ENCODE data around the gene NOL9. TPM values are rescaled to one million over a fixed set of nuclear protein-coding genes. Genes with fewer than 3 reads are reported as not detected.

NOL9 gene
- total and polyA plus RNA-seq, 3 experiments from 2014 or later, result 18.2 to 57.8 (median 55.8) TPM

DNA sequence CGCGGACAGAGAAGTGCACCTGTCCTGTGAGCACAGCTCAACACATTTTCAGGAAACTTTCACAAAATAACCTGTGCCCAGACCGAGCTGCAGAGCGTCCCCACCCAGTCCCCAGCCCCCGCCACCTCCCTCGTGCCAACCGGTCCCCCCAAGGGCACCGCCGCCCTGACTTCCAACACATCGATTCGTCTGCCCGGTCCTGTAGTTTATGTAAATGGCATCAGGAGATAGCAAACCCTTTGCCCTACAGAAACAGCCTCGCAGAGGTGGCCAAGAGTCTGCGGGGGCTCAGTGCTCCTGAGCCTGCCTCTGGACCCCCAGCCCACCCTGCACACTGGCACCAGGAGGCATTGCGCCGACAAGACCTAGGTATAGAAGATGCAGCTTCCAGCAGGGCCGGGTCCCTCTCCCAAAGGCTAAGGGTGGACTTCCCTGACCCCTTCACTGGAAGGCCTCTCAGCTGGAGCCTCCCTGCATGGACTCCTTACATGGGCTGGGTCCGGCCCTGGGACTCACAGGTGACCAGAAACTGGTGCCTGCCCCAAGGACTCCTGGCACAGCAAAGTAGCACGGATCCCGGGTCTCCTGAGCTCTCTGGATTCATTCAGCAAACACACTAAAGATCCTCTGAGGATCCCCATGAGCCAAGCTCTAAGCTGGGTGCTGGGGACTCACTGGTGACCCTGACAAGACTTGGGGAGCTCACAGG, 56.3 kb downstream of the NOL9 start:
- DNase-seq, result no peak
- Mint-ChIP-seq H3K4me3 (peak overlapping the region; percentile 35 to 89 (median 79)), H3K4me1 (peaks cover 13 to 33% (median 16%) of the 10 kb centered on the region in 3 donors), H3K36me3 (no peaks in the 10 kb centered on the region), H3K9me3 (no peaks in the 10 kb centered on the region), H3K27me3 (peaks cover 2 to 6% of the 10 kb centered on the region in 2 donors), H3K27ac (peak overlapping the region in 5 of 8 donors; percentile 35 to 87 (median 80))
- H3K36me3 ChIP-seq (ENCODE audit: insufficient read depth, low read length), result no peaks in the 10 kb centered on the region
- no peaks in the 10 kb centered on the region for H3K9me3 ChIP-seq (ENCODE audit: low read length)
- ChIA-PET CTCF (interaction anchor here (0.9 to 2.4 kb wide), 4 partner anchors 8 to 75 kb away, joined by 3 to 14 read pairs (median 6); partner anchors contain the start of gene NOL9), POLR2A (no interaction called here)
- peaks cover 7% of the 10 kb centered on the region for H3K4me1 ChIP-seq (ENCODE audit: insufficient read depth, low read length)
- H3K4me3 ChIP-seq (ENCODE audit: low read length), result peak overlapping the region; percentile 52
- H3K27ac ChIP-seq (ENCODE audit: low read depth, low read length), result no peak overlapping the region
- peaks cover 5% of the 10 kb centered on the region for H3K27me3 ChIP-seq (ENCODE audit: insufficient read depth, low read length, poor library complexity, severe bottlenecking)

DNA sequence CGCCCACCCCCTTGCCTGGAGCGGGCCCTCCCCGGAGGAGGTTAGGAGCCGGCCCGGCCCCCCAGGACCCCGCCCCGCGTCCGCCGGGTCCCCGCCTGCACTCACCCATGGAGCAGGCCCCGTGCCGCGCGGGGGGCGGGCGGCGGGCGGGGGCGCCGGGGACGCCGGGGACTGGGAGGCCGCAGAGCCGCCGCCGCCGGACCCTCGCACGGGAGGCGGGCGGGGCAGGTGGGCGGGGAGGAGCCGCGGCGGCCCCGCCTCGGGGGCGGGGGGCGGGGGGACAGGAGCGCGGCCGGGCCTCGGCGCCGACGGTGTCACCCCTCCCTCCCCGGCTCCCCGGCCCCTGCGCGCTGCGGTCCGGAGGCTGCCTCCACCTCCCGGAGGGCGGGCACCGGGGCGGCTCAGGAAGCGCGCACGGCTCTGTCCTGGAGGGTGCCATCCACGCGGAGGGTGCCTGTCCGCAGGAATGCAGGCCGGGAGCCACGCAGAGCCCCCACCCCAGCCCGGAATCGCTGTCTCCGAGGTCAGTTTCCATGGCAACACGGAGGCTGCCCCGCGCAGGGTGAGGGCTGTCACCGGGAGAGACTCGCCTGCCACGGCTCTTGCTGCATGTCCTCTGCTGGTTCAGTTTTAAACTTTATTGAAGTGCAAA, 57.0 kb downstream of the NOL9 start:
- Histone ChIP-seq H3K36me3 (ENCODE audit: insufficient read depth, low read length) (no peaks in the 10 kb centered on the region), H3K9me3 (ENCODE audit: low read length) (no peaks in the 10 kb centered on the region), H3K4me3 (ENCODE audit: low read length) (peak overlapping the region; percentile 52), H3K4me1 (ENCODE audit: insufficient read depth, low read length) (peaks cover 8% of the 10 kb centered on the region), H3K27me3 (ENCODE audit: insufficient read depth, low read length, poor library complexity, severe bottlenecking) (peaks cover 5% of the 10 kb centered on the region), H3K27ac (ENCODE audit: low read depth, low read length) (no peak overlapping the region)
- POLR2A ChIA-PET, result no interaction called here
- Mint-ChIP-seq H3K4me3 (peak overlapping the region; percentile 35 to 89 (median 79)), H3K27me3 (peaks cover 2 to 6% of the 10 kb centered on the region in 2 donors), H3K9me3 (no peaks in the 10 kb centered on the region), H3K36me3 (no peaks in the 10 kb centered on the region), H3K4me1 (peaks cover 13 to 33% (median 17%) of the 10 kb centered on the region in 3 donors), H3K27ac (peak overlapping the region in 5 of 8 donors; percentile 19 to 87 (median 80))
- CTCF ChIA-PET, result interaction anchor here (2.4 kb wide), 1 partner anchor 57 kb away, joined by 9 read pairs; the partner anchor contains the start of gene NOL9
- peak; percentile 41 to 77 (median 52) for DNase-seq

DNA sequence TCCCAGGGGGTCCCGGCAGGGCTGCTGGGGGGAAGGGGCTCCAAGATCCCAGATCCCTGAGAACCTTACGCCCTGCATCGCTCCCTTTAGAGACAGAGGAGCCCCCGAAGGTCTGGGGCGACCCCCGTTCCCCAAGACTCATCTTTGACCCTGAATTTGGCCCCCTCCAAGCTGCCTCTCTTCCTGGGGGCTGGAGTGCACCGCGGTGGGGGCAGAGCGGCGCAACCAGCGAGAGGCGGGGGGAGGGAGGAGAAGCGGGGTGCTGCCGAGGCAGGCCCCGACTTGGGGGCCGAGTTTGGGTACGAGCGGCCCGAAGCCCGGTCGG, 57.5 kb downstream of the NOL9 start:
- peaks cover 13 to 34% (median 18%) of the 10 kb centered on the region in 3 donors for H3K4me1 Mint-ChIP-seq
- no peaks in the 10 kb centered on the region for H3K9me3 Mint-ChIP-seq
- Histone ChIP-seq H3K4me3 (ENCODE audit: low read length) (no peak overlapping the region), H3K4me1 (ENCODE audit: insufficient read depth, low read length) (peaks cover 8% of the 10 kb centered on the region), H3K9me3 (ENCODE audit: low read length) (no peaks in the 10 kb centered on the region), H3K27me3 (ENCODE audit: insufficient read depth, low read length, poor library complexity, severe bottlenecking) (peaks cover 5% of the 10 kb centered on the region), H3K36me3 (ENCODE audit: insufficient read depth, low read length) (no peaks in the 10 kb centered on the region), H3K27ac (ENCODE audit: low read depth, low read length) (no peak overlapping the region)
- DNase-seq, result no peak
- H3K27me3 Mint-ChIP-seq, result peaks cover 2 to 6% of the 10 kb centered on the region in 2 donors
- H3K4me3 Mint-ChIP-seq, result peak overlapping the region in 5 of 7 donors; percentile 23 to 88 (median 50)
- peak overlapping the region in 1 of 8 donors; percentile 51 for H3K27ac Mint-ChIP-seq
- CTCF ChIA-PET, result no interaction called here
- POLR2A ChIA-PET, result no interaction called here
- no peaks in the 10 kb centered on the region for H3K36me3 Mint-ChIP-seq

DNA sequence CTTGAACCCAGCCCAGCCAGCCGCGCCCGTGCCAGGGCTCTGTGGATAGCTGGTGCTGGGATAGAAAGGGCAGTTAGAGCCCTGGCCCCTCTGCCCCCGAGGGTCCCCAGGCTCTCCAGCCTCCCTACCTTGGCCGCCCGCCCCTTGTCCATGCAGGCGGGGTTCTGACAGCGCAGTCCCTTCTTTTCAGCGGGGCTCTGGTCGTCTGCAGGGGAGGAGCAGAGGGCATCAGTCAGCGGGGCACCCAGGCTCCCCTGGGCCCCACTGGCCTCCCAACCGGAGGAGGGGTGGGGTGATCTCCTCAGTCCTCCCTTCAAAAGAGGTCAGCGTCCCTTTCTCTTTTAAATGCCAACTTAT, 58.0 kb downstream of the NOL9 start:
- ChIA-PET POLR2A (no interaction called here), CTCF (interaction anchor here (1.2 kb wide), 1 partner anchor 59 kb away, joined by 4 read pairs; the partner anchor contains the start of genes NOL9 and TAS1R1)
- no peaks in the 10 kb centered on the region for H3K9me3 Mint-ChIP-seq
- H3K27ac ChIP-seq (ENCODE audit: low read depth, low read length), result no peak overlapping the region
- no peak for DNase-seq
- H3K36me3 Mint-ChIP-seq, result no peaks in the 10 kb centered on the region
- H3K4me3 ChIP-seq (ENCODE audit: low read length), result no peak overlapping the region
- no peaks in the 10 kb centered on the region for H3K9me3 ChIP-seq (ENCODE audit: low read length)
- peaks cover 18 to 39% (median 23%) of the 10 kb centered on the region in 3 donors for H3K4me1 Mint-ChIP-seq
- H3K27me3 ChIP-seq (ENCODE audit: insufficient read depth, low read length, poor library complexity, severe bottlenecking), result peaks cover 5% of the 10 kb centered on the region
- peaks cover 2 to 9% of the 10 kb centered on the region in 2 donors for H3K27me3 Mint-ChIP-seq
- no peaks in the 10 kb centered on the region for H3K36me3 ChIP-seq (ENCODE audit: insufficient read depth, low read length)
- H3K4me1 ChIP-seq (ENCODE audit: insufficient read depth, low read length), result peaks cover 10% of the 10 kb centered on the region
- peak overlapping the region; percentile 43 to 83 (median 50) for H3K4me3 Mint-ChIP-seq
- peak overlapping the region in 2 of 8 donors; percentile 19 to 51 for H3K27ac Mint-ChIP-seq

DNA sequence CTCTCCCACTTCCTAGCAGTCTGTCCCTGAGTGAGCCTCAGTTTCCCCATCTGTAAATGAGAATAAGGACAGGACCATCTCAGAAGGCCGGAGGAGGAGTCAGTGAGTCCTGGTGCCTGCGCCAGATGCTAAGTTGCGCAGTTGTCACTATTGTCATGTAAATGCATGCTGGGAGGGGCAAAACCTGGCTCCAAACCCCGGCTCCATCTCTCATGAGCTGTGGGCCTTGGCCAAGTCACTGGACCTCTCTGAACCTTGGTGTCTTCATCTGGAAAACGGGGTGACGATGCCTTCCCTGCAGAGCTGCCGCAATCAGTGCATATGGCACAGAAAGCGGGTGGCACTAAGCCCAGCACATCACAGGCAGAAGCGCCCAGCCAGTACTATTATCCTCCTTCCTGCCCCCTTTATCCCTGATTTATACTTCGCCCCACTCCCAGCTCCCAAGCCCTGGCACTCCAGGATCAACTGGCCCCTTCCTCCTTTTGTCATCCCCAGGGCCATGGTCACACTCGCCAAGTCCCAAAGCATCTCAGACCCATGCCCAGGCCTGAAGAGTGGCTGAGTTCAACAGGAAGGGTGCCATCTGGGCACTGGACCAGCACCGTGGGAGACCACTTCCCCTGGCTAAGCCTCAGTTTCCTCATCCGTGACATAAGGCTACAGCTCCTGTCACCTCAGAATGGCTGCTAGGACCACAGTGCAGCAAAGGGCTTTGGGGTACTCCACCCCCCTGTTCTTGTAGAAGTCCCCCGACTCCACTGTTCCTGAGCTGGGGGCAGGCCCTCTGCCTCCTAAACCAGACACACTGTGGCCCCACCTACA, 58.6 kb downstream of the NOL9 start:
- Histone ChIP-seq H3K9me3 (ENCODE audit: low read length) (no peaks in the 10 kb centered on the region), H3K4me3 (ENCODE audit: low read length) (no peak overlapping the region), H3K27me3 (ENCODE audit: insufficient read depth, low read length, poor library complexity, severe bottlenecking) (peaks cover 5% of the 10 kb centered on the region), H3K4me1 (ENCODE audit: insufficient read depth, low read length) (peaks cover 16% of the 10 kb centered on the region), H3K36me3 (ENCODE audit: insufficient read depth, low read length) (no peaks in the 10 kb centered on the region), H3K27ac (ENCODE audit: low read depth, low read length) (no peak overlapping the region)
- POLR2A ChIA-PET, result no interaction called here
- CTCF ChIA-PET, result interaction anchor here (1.2 kb wide), 1 partner anchor 59 kb away, joined by 4 read pairs; the partner anchor contains the start of genes NOL9 and TAS1R1
- peaks cover 3 to 6% of the 10 kb centered on the region in 2 donors for H3K27me3 Mint-ChIP-seq
- no peaks in the 10 kb centered on the region for H3K36me3 Mint-ChIP-seq
- H3K4me1 Mint-ChIP-seq, result peaks cover 22 to 43% (median 25%) of the 10 kb centered on the region in 3 donors
- no peaks in the 10 kb centered on the region for H3K9me3 Mint-ChIP-seq
- DNase-seq, result no peak
- H3K4me3 Mint-ChIP-seq, result peak overlapping the region; percentile 38 to 83 (median 50)
- H3K27ac Mint-ChIP-seq, result peak overlapping the region in 4 of 8 donors; percentile 12 to 94 (median 56)

DNA sequence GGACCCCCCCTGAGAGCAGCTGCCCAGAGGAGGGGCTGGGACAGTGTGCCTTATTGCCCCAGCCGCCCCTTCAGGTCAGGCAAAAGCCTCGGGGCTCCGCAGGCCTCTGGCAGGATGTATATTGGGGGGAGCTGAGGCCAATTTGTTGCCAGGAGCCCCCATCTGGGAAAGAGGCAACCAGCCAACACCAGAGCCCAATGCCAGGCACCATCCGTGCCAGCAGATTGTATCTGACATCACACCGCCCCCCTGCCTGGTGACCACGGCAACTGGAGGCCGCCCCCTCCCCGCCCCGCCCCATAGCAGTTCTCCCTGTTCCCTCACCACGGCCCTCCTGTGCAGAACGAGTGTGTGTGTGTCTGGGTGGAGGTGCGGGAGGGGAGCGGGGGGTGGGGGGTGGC, 59.3 kb downstream of the NOL9 start:
- H3K4me1 Mint-ChIP-seq, result peaks cover 22 to 43% (median 25%) of the 10 kb centered on the region in 3 donors
- H3K9me3 Mint-ChIP-seq, result no peaks in the 10 kb centered on the region
- Histone ChIP-seq H3K36me3 (ENCODE audit: insufficient read depth, low read length) (no peaks in the 10 kb centered on the region), H3K27ac (ENCODE audit: low read depth, low read length) (no peak overlapping the region), H3K9me3 (ENCODE audit: low read length) (no peaks in the 10 kb centered on the region), H3K27me3 (ENCODE audit: insufficient read depth, low read length, poor library complexity, severe bottlenecking) (peaks cover 8% of the 10 kb centered on the region), H3K4me3 (ENCODE audit: low read length) (no peak overlapping the region), H3K4me1 (ENCODE audit: insufficient read depth, low read length) (peaks cover 16% of the 10 kb centered on the region)
- H3K27me3 Mint-ChIP-seq, result peaks cover 3 to 6% of the 10 kb centered on the region in 2 donors
- DNase-seq, result no peak
- H3K36me3 Mint-ChIP-seq, result no peaks in the 10 kb centered on the region
- H3K27ac Mint-ChIP-seq, result no peak overlapping the region
- H3K4me3 Mint-ChIP-seq, result peak overlapping the region in 1 of 7 donors; percentile 72
- ChIA-PET POLR2A (no interaction called here), CTCF (no interaction called here)

DNA sequence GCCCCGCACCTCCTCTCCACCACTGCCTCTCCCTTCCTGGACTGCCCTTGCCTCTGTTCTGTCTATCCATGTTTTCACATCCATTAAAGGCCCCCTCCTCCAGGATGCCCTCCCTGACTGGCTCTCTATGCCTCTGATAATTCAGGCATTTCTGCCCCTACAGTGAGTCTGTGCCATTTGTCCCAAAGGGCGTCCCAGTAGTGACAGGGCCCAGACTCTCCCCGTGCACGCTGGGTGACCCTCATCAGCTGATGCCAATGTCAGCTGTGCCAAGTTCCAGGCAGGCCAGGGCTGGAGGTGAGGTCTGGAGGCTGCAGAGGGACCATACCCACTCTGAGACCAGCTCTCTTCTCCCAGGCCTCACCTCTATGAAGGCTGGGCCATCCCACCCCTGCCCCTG, 59.7 kb downstream of the NOL9 start:
- no peaks in the 10 kb centered on the region for H3K9me3 ChIP-seq (ENCODE audit: low read length)
- H3K4me3 ChIP-seq (ENCODE audit: low read length), result no peak overlapping the region
- Mint-ChIP-seq H3K4me3 (peak overlapping the region in 2 of 7 donors; percentile 30 to 53), H3K27ac (peak overlapping the region in 5 of 8 donors; percentile 6 to 75 (median 36)), H3K27me3 (peaks cover 3 to 6% of the 10 kb centered on the region in 2 donors), H3K4me1 (peaks cover 22 to 43% (median 25%) of the 10 kb centered on the region in 3 donors), H3K9me3 (no peaks in the 10 kb centered on the region), H3K36me3 (no peaks in the 10 kb centered on the region)
- H3K27me3 ChIP-seq (ENCODE audit: insufficient read depth, low read length, poor library complexity, severe bottlenecking), result peaks cover 8% of the 10 kb centered on the region
- peaks cover 16% of the 10 kb centered on the region for H3K4me1 ChIP-seq (ENCODE audit: insufficient read depth, low read length)
- DNase-seq, result no peak
- H3K27ac ChIP-seq (ENCODE audit: low read depth, low read length), result no peak overlapping the region
- CTCF ChIA-PET, result no interaction called here
- POLR2A ChIA-PET, result interaction anchor here (0.7 kb wide), 1 partner anchor 132 kb away, joined by 3 read pairs; no protein-coding TSS in a partner anchor
- H3K36me3 ChIP-seq (ENCODE audit: insufficient read depth, low read length), result no peaks in the 10 kb centered on the region
